ENCODE results near the gene ZNF394.

The ZNF394 gene

GRCh38 chr7:99493823-99494222 is 6.3 kb downstream of the ZNF394 start:
- H3F3A ChIP-seq (ENCODE audit: insufficient read depth): peaks cover 20% of the 10 kb centered on the region
- TF ChIP-seq CTCF (IDR thresholded peaks at IDR 0.05; ENCODE audit: insufficient read depth, low read length, poor library complexity, severe bottlenecking) (no peak), EZH2phosphoT487 (conservative IDR thresholded peaks at IDR 0.05; ENCODE audit: low read length) (no peak)
- no peak overlapping the region for H3K9ac ChIP-seq (ENCODE audit: low read length)
- peaks cover 21% of the 10 kb centered on the region for H3K36me3 ChIP-seq (ENCODE audit: low read length)
- H3K4me2 ChIP-seq (ENCODE audit: low read depth, low read length, poor library complexity, severe bottlenecking): no peak overlapping the region
- H3K9me2 ChIP-seq (replicated peaks; ENCODE audit: insufficient read depth, low read length): no peaks in the 10 kb centered on the region
- H2AFZ ChIP-seq (ENCODE audit: low read depth, low read length, severe bottlenecking): no peak overlapping the region
- peaks cover 6% of the 10 kb centered on the region; the same call in 1 of the 2 replicates for H4K20me1 ChIP-seq (ENCODE audit: low read depth, low read length)
- H3K9me3 ChIP-seq (ENCODE audit: insufficient read depth, low read length): peaks cover 9% of the 10 kb centered on the region; the same call in 1 of the 2 replicates
- H3K79me2 ChIP-seq (ENCODE audit: insufficient read depth, low read length): peaks cover 53% of the 10 kb centered on the region
- no peak overlapping the region for H3K27ac ChIP-seq (ENCODE audit: low read depth, low read length)
- H3K4me3 ChIP-seq (ENCODE audit: insufficient read depth, low read length, poor library complexity, severe bottlenecking): no peak overlapping the region
- H3K27me3 ChIP-seq (ENCODE audit: low read length): no peaks in the 10 kb centered on the region

- no peak overlapping the region for H3K4me2 ChIP-seq (ENCODE audit: low read depth, low read length, poor library complexity, severe bottlenecking)
- H3K9me3 ChIP-seq (ENCODE audit: insufficient read depth, low read length): peaks cover 9% of the 10 kb centered on the region; the same call in 1 of the 2 replicates
- TF ChIP-seq CTCF (IDR thresholded peaks at IDR 0.05; ENCODE audit: insufficient read depth, low read length, poor library complexity, severe bottlenecking): no peak
- TF ChIP-seq EZH2phosphoT487 (conservative IDR thresholded peaks at IDR 0.05; ENCODE audit: low read length): no peak
- no peaks in the 10 kb centered on the region for H3K27me3 ChIP-seq (ENCODE audit: low read length)
- H3K27ac ChIP-seq (ENCODE audit: low read depth, low read length): no peak overlapping the region
- peaks cover 24% of the 10 kb centered on the region for H3K79me2 ChIP-seq (ENCODE audit: insufficient read depth, low read length)
- H3K9ac ChIP-seq (ENCODE audit: low read length): no peak overlapping the region
- no peak overlapping the region for H2AFZ ChIP-seq (ENCODE audit: low read depth, low read length, severe bottlenecking)
- H3F3A ChIP-seq (ENCODE audit: insufficient read depth): peaks cover 13% of the 10 kb centered on the region
- no peaks in the 10 kb centered on the region for H3K9me2 ChIP-seq (replicated peaks; ENCODE audit: insufficient read depth, low read length)
- no peaks in the 10 kb centered on the region for H4K20me1 ChIP-seq (ENCODE audit: low read depth, low read length)
- peaks cover 21% of the 10 kb centered on the region for H3K36me3 ChIP-seq (ENCODE audit: low read length)
- no peak overlapping the region for H3K4me3 ChIP-seq (ENCODE audit: insufficient read depth, low read length, poor library complexity, severe bottlenecking)
Observed at GRCh38 chr7:99490878-99491277, 9.2 kb downstream of the ZNF394 start.

- peaks cover 13% of the 10 kb centered on the region for H3K36me3 ChIP-seq (ENCODE audit: low read length)
- no peaks in the 10 kb centered on the region for H3K9me2 ChIP-seq (replicated peaks; ENCODE audit: insufficient read depth, low read length)
- peaks cover 13% of the 10 kb centered on the region for H3F3A ChIP-seq (ENCODE audit: insufficient read depth)
- TF ChIP-seq CTCF (IDR thresholded peaks at IDR 0.05; ENCODE audit: insufficient read depth, low read length, poor library complexity, severe bottlenecking): no peak
- no peak for TF ChIP-seq EZH2phosphoT487 (conservative IDR thresholded peaks at IDR 0.05; ENCODE audit: low read length)
- peaks cover 6% of the 10 kb centered on the region; the same call in 1 of the 2 replicates for H3K9me3 ChIP-seq (ENCODE audit: insufficient read depth, low read length)
- H3K4me3 ChIP-seq (ENCODE audit: insufficient read depth, low read length, poor library complexity, severe bottlenecking): no peak overlapping the region
- H3K79me2 ChIP-seq (ENCODE audit: insufficient read depth, low read length): peaks cover 7% of the 10 kb centered on the region; the same call in 1 of the 2 replicates
- H3K4me2 ChIP-seq (ENCODE audit: low read depth, low read length, poor library complexity, severe bottlenecking): no peak overlapping the region
- H3K27me3 ChIP-seq (ENCODE audit: low read length): no peaks in the 10 kb centered on the region
- no peaks in the 10 kb centered on the region for H4K20me1 ChIP-seq (ENCODE audit: low read depth, low read length)
- no peak overlapping the region for H2AFZ ChIP-seq (ENCODE audit: low read depth, low read length, severe bottlenecking)
- H3K9ac ChIP-seq (ENCODE audit: low read length): no peak overlapping the region
- no peak overlapping the region for H3K27ac ChIP-seq (ENCODE audit: low read depth, low read length)
Observed at GRCh38 chr7:99489235-99489634, 10.8 kb downstream of the ZNF394 start.

Data from SU-DHL-6 (cell line).